ENCODE results near the gene SLC8A1. TPM values are rescaled to one million over a fixed set of nuclear protein-coding genes. Genes with fewer than 3 reads are reported as not detected.

Gene SLC8A1
- total RNA-seq, 1 donor from 2014 or later = 34.8 TPM

GRCh38 chr2:40458271-40458794, 6.4 kb upstream of the SLC8A1 start:
- Histone ChIP-seq H3K36me3 (ENCODE audit: insufficient read depth, low read length) (no peaks in the 10 kb centered on the region), H4K20me1 (ENCODE audit: insufficient read depth, low read length) (no peaks in the 10 kb centered on the region), H3K4me3 (ENCODE audit: insufficient read depth, low read depth, low read length) (no peak overlapping the region), H3K9me3 (ENCODE audit: insufficient read depth, low read depth, low read length) (no peaks in the 10 kb centered on the region), H3K79me2 (ENCODE audit: insufficient read depth, low read length) (no peaks in the 10 kb centered on the region), H3K4me2 (ENCODE audit: low read length) (peak overlapping the region; percentile 4), H3K27me3 (ENCODE audit: insufficient read depth, low read length) (no peaks in the 10 kb centered on the region), H2AFZ (ENCODE audit: low read depth, low read length) (no peak overlapping the region), H3K9ac (ENCODE audit: low read length) (no peak overlapping the region), H3K4me1 (ENCODE audit: insufficient read depth, low read length) (peaks cover 11% of the 10 kb centered on the region), H3K27ac (ENCODE audit: low read depth, low read length) (no peak overlapping the region)
- TF ChIP-seq, protein P1, sequence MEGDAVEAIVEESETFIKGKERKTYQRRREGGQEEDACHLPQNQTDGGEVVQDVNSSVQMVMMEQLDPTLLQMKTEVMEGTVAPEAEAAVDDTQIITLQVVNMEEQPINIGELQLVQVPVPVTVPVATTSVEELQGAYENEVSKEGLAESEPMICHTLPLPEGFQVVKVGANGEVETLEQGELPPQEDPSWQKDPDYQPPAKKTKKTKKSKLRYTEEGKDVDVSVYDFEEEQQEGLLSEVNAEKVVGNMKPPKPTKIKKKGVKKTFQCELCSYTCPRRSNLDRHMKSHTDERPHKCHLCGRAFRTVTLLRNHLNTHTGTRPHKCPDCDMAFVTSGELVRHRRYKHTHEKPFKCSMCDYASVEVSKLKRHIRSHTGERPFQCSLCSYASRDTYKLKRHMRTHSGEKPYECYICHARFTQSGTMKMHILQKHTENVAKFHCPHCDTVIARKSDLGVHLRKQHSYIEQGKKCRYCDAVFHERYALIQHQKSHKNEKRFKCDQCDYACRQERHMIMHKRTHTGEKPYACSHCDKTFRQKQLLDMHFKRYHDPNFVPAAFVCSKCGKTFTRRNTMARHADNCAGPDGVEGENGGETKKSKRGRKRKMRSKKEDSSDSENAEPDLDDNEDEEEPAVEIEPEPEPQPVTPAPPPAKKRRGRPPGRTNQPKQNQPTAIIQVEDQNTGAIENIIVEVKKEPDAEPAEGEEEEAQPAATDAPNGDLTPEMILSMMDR (IDR thresholded peaks at IDR 0.05; ENCODE audit: insufficient read depth, low read depth, low read length) = no peak
- TF ChIP-seq EZH2 (IDR thresholded peaks at IDR 0.05; ENCODE audit: insufficient read depth, low read length) = no peak
- DNase-seq (ENCODE audit: low read depth) = peak; percentile 6
- Mint-ChIP-seq H3K4me3 (ENCODE audit: unreplicated experiment) (no peak overlapping the region), H3K27ac (ENCODE audit: unreplicated experiment) (no peak overlapping the region), H3K4me1 (ENCODE audit: low read depth, unreplicated experiment) (peaks cover 18% of the 10 kb centered on the region), H3K27me3 (ENCODE audit: low read depth, unreplicated experiment) (no peaks in the 10 kb centered on the region), H3K36me3 (ENCODE audit: low read depth, unreplicated experiment) (no peaks in the 10 kb centered on the region), H3K9me3 (ENCODE audit: unreplicated experiment) (no peaks in the 10 kb centered on the region)
- FAIRE-seq = no peak

DNA sequence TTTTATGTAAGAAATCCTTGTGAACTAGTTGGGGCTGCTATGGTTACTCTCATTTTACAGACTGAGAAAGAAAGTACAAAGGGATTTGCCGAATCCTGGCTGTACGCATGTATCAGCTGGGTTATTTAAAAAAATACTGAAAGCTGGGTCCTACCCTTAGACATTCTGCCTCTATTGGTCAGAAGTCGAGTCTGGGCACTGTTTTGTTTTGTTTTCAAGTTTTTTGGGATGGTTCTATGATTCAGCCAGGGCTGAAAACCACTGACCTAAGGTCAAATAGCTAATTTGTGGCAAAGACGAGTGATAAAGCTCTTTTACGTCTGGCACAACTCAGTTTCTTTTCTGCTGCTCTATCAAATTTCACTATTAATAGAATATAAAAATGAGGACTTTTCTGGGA, 5.9 kb upstream of the SLC8A1 start:
- Histone ChIP-seq H3K4me1 (ENCODE audit: insufficient read depth, low read length) (peaks cover 11% of the 10 kb centered on the region), H3K27ac (ENCODE audit: low read depth, low read length) (no peak overlapping the region), H3K9ac (ENCODE audit: low read length) (no peak overlapping the region), H3K9me3 (ENCODE audit: insufficient read depth, low read depth, low read length) (no peaks in the 10 kb centered on the region), H2AFZ (ENCODE audit: low read depth, low read length) (no peak overlapping the region), H3K4me2 (ENCODE audit: low read length) (peak overlapping the region; percentile 60), H3K36me3 (ENCODE audit: insufficient read depth, low read length) (no peaks in the 10 kb centered on the region), H4K20me1 (ENCODE audit: insufficient read depth, low read length) (no peaks in the 10 kb centered on the region), H3K79me2 (ENCODE audit: insufficient read depth, low read length) (no peaks in the 10 kb centered on the region), H3K4me3 (ENCODE audit: insufficient read depth, low read depth, low read length) (no peak overlapping the region), H3K27me3 (ENCODE audit: insufficient read depth, low read length) (no peaks in the 10 kb centered on the region)
- no peaks in the 10 kb centered on the region for H3K9me3 Mint-ChIP-seq (ENCODE audit: unreplicated experiment)
- TF ChIP-seq, protein P1 (IDR thresholded peaks at IDR 0.05; ENCODE audit: insufficient read depth, low read depth, low read length) = no peak
- no peak for TF ChIP-seq EZH2 (IDR thresholded peaks at IDR 0.05; ENCODE audit: insufficient read depth, low read length)
- H3K27me3 Mint-ChIP-seq (ENCODE audit: low read depth, unreplicated experiment) = peaks cover 2% of the 10 kb centered on the region
- DNase-seq (ENCODE audit: low read depth) (peak; percentile 61), FAIRE-seq (no peak)
- no peak overlapping the region for H3K27ac Mint-ChIP-seq (ENCODE audit: unreplicated experiment)
- peaks cover 18% of the 10 kb centered on the region for H3K4me1 Mint-ChIP-seq (ENCODE audit: low read depth, unreplicated experiment)
- H3K36me3 Mint-ChIP-seq (ENCODE audit: low read depth, unreplicated experiment) = no peaks in the 10 kb centered on the region
- no peak overlapping the region for H3K4me3 Mint-ChIP-seq (ENCODE audit: unreplicated experiment)

- H3K9ac ChIP-seq (ENCODE audit: low read length) = no peak overlapping the region
- no peak overlapping the region for H2AFZ ChIP-seq (ENCODE audit: low read depth, low read length)
These were observed 5.5 kb upstream of the SLC8A1 start for GRCh38 chr2:40457366-40457765.

More at GRCh38 chr2:40457366-40457765, 5.5 kb upstream of the SLC8A1 start:
- no peaks in the 10 kb centered on the region for H3K36me3 ChIP-seq (ENCODE audit: insufficient read depth, low read length)
- peaks cover 11% of the 10 kb centered on the region for H3K4me1 ChIP-seq (ENCODE audit: insufficient read depth, low read length)
- no peaks in the 10 kb centered on the region for H3K79me2 ChIP-seq (ENCODE audit: insufficient read depth, low read length)
- no peak overlapping the region for H3K4me3 ChIP-seq (ENCODE audit: insufficient read depth, low read depth, low read length)
- no peaks in the 10 kb centered on the region for H3K36me3 Mint-ChIP-seq (ENCODE audit: low read depth, unreplicated experiment)
- H3K9me3 ChIP-seq (ENCODE audit: insufficient read depth, low read depth, low read length) = no peaks in the 10 kb centered on the region
- H3K27me3 Mint-ChIP-seq (ENCODE audit: low read depth, unreplicated experiment) = peaks cover 2% of the 10 kb centered on the region
- peaks cover 18% of the 10 kb centered on the region for H3K4me1 Mint-ChIP-seq (ENCODE audit: low read depth, unreplicated experiment)
- TF ChIP-seq, protein P1 (IDR thresholded peaks at IDR 0.05; ENCODE audit: insufficient read depth, low read depth, low read length) = no peak
- no peak for TF ChIP-seq EZH2 (IDR thresholded peaks at IDR 0.05; ENCODE audit: insufficient read depth, low read length)
- no peak overlapping the region for H3K27ac ChIP-seq (ENCODE audit: low read depth, low read length)
- no peak overlapping the region for H3K27ac Mint-ChIP-seq (ENCODE audit: unreplicated experiment)
- FAIRE-seq (no peak), DNase-seq (ENCODE audit: low read depth) (no peak)
- no peaks in the 10 kb centered on the region for H3K9me3 Mint-ChIP-seq (ENCODE audit: unreplicated experiment)
- H3K4me2 ChIP-seq (ENCODE audit: low read length) = peak overlapping the region; percentile 60
- H3K4me3 Mint-ChIP-seq (ENCODE audit: unreplicated experiment) = no peak overlapping the region
- no peaks in the 10 kb centered on the region for H3K27me3 ChIP-seq (ENCODE audit: insufficient read depth, low read length)
- no peaks in the 10 kb centered on the region for H4K20me1 ChIP-seq (ENCODE audit: insufficient read depth, low read length)

All from astrocyte (in vitro differentiated cells and primary cell).